H1 (cell line): ENCODE measurements around the gene CDH15. TPM values are rescaled to one million over a fixed set of nuclear protein-coding genes. Genes with fewer than 3 reads are reported as not detected.

Experiments
- CTCF ChIA-PET: fragments of 300-600 bp; sonication (Branson Sonifier 250); formaldehyde crosslinking; loops from one replicate; lab custom pipeline; 2021; ENCODE audit not compliant: partially characterized antibody; lab: Charles Lee
- POLR2A ChIA-PET: fragments of 300-600 bp; sonication (Branson Sonifier 250); formaldehyde crosslinking; loops from one replicate; lab custom pipeline; 2021; ENCODE audit warnings: inconsistent platforms; ENCODE audit not compliant: partially characterized antibody; lab: Charles Lee
- DNase-seq, 2 experiments: peaks; one replicate each; pipeline versions ENCODE4 v3.0.0 to v3.0.0-alpha.2; 2010 to 2022; ENCODE audit warnings: low spot score in 2 of 2, low read depth in 1 of 2, mixed read lengths in 1 of 2
- FAIRE-seq: peaks from 2 replicates; lab custom pipeline; 2011; peaks lifted over from hg19 to GRCh38; lab: Jason Lieb, UNC
- H2AFZ ChIP-seq: 2 replicates; pipeline ENCODE4 v1.8.1; 2012; ENCODE audit warnings: low read length, inconsistent platforms
- H2AK5ac ChIP-seq: 2 replicates; pipeline ENCODE4 v1.6.1; 2013; ENCODE audit warnings: low read depth, low read length
- H2BK120ac ChIP-seq: replicated peaks from 2 replicates; pipeline ENCODE3; 2013; ENCODE audit warnings: low read depth, low read length, inconsistent platforms
- H2BK12ac ChIP-seq: 2 replicates; pipeline ENCODE4 v1.6.1; 2013; ENCODE audit warnings: low read depth, low read length
- H2BK15ac ChIP-seq: 2 replicates; pipeline ENCODE4 v1.6.1; 2013; ENCODE audit warnings: low read length
- H2BK20ac ChIP-seq: 2 replicates; pipeline ENCODE4 v1.6.1; 2013; ENCODE audit warnings: low read length
- H2BK5ac ChIP-seq: 2 replicates; pipeline ENCODE4 v1.6.1; 2013; ENCODE audit warnings: low read depth, low read length
- H3K14ac ChIP-seq: 2 replicates; pipeline ENCODE4 v1.6.1; 2013; ENCODE audit warnings: inconsistent platforms; ENCODE audit not compliant: insufficient read length
- H3K18ac ChIP-seq: 2 replicates; pipeline ENCODE4 v1.6.1; 2013; ENCODE audit warnings: low read length; ENCODE audit errors: extremely low read depth
- H3K23ac ChIP-seq: 2 replicates; pipeline ENCODE4 v1.6.1; 2013; ENCODE audit warnings: inconsistent platforms; ENCODE audit not compliant: insufficient read length
- H3K23me2 ChIP-seq: 2 replicates; pipeline ENCODE4 v1.6.1; 2013; ENCODE audit warnings: low read depth, low read length
- H3K27ac ChIP-seq: 2 replicates; pipeline ENCODE4 v1.6.1; 2011; ENCODE audit warnings: low read depth, low read length, inconsistent platforms
- H3K27me3 ChIP-seq, 4 experiments: replicated peaks in 1 of 4; 1 replicate in 1 of 4; 2 replicates in 3 of 4; pipeline versions ENCODE4 v1.6.1 to v1.8.1; 2011 to 2013; ENCODE audit warnings: low read length in 3 of 4, mild to moderate bottlenecking in 3 of 4, inconsistent platforms in 2 of 4, mixed read lengths in 2 of 4, moderate library complexity in 1 of 4; ENCODE audit not compliant: control insufficient read depth in 3 of 4, insufficient read depth in 3 of 4; ENCODE audit errors: extremely low read depth in 1 of 4
- H3K36me3 ChIP-seq, 4 experiments: 2 replicates each; pipeline versions ENCODE4 v1.6.1 to v1.8.1; 2011 to 2013; ENCODE audit warnings: mild to moderate bottlenecking in 4 of 4, low read length in 3 of 4, moderate library complexity in 2 of 4, control low read depth in 1 of 4, inconsistent platforms in 1 of 4; ENCODE audit not compliant: insufficient read depth in 4 of 4, control insufficient read depth in 2 of 4
- H3K4ac ChIP-seq: replicated peaks from 2 replicates; pipeline ENCODE3; 2013; ENCODE audit warnings: low read length, low read depth, mixed read lengths, inconsistent platforms; ENCODE audit not compliant: insufficient read length
- H3K4me1 ChIP-seq, 4 experiments: replicated peaks in 1 of 4; 1 replicate in 1 of 4; 2 replicates in 3 of 4; pipeline versions ENCODE4 v1.6.1 to v1.8.1; 2011 to 2013; ENCODE audit warnings: low read length in 3 of 4, inconsistent platforms in 2 of 4, mixed read lengths in 1 of 4; ENCODE audit not compliant: insufficient read depth in 4 of 4, control insufficient read depth in 3 of 4
- H3K4me2 ChIP-seq, 2 experiments: 2 replicates each; pipeline versions ENCODE4 v1.6.1 to v1.8.1; 2011 to 2013; ENCODE audit warnings: low read depth in 2 of 2, low read length in 2 of 2, control low read depth in 1 of 2, inconsistent platforms in 1 of 2, mild to moderate bottlenecking in 1 of 2; ENCODE audit not compliant: insufficient read depth in 1 of 2
- H3K4me3 ChIP-seq, 4 experiments: fragments of 200-600, 300-600 bp in 1 of 4; sonication (generic), shearing (Covaris generic), sonication (Bioruptor Twin) in 1 of 4; 2 replicates each; pipeline versions ENCODE4 v1.5.1 to v1.8.1; 2011 to 2016; ENCODE audit warnings: low read length in 4 of 4, low read depth in 3 of 4, control low read depth in 2 of 4, inconsistent platforms in 2 of 4, mild to moderate bottlenecking in 2 of 4, mixed read lengths in 1 of 4, moderate library complexity in 1 of 4; ENCODE audit not compliant: insufficient read depth in 2 of 4; ENCODE audit errors: extremely low read depth in 1 of 4
- H3K56ac ChIP-seq: replicated peaks from 2 replicates; pipeline ENCODE3; 2013; ENCODE audit warnings: low read depth, mild to moderate bottlenecking, mixed read lengths, low read length, inconsistent platforms; ENCODE audit not compliant: insufficient read length
- H3K79me1 ChIP-seq: 2 replicates; pipeline ENCODE4 v1.6.1; 2013; ENCODE audit warnings: low read depth, low read length, control low read depth
- H3K79me2 ChIP-seq, 2 experiments: 2 replicates each; pipeline versions ENCODE4 v1.6.1 to v1.8.1; 2012 to 2013; ENCODE audit warnings: low read length in 2 of 2, mild to moderate bottlenecking in 2 of 2, inconsistent platforms in 1 of 2; ENCODE audit not compliant: insufficient read depth in 2 of 2, control insufficient read depth in 1 of 2
- H3K9ac ChIP-seq, 4 experiments: replicated peaks in 1 of 4; 1 replicate in 1 of 4; 2 replicates in 3 of 4; pipeline versions ENCODE4 v1.6.1 to v1.8.1; 2011 to 2013; ENCODE audit warnings: low read depth in 3 of 4, low read length in 3 of 4, control low read depth in 2 of 4, mild to moderate bottlenecking in 2 of 4, moderate library complexity in 2 of 4, inconsistent platforms in 1 of 4; ENCODE audit errors: extremely low read depth in 1 of 4
- H3K9me3 ChIP-seq, 2 experiments: 2 replicates each; pipeline versions ENCODE4 v1.6.1 to v1.8.1; 2012 to 2013; ENCODE audit warnings: mild to moderate bottlenecking in 2 of 2, moderate library complexity in 2 of 2, control low read depth in 1 of 2, inconsistent platforms in 1 of 2, low read depth in 1 of 2, low read length in 1 of 2, mixed read lengths in 1 of 2; ENCODE audit not compliant: insufficient read depth in 2 of 2
- H4K20me1 ChIP-seq, 2 experiments: replicated peaks in 1 of 2; 2 replicates each; pipeline versions ENCODE3 to v1.8.1; 2011 to 2013; ENCODE audit warnings: inconsistent platforms in 2 of 2, low read length in 2 of 2, mild to moderate bottlenecking in 1 of 2; ENCODE audit not compliant: insufficient read depth in 2 of 2, control insufficient read depth in 1 of 2
- H4K5ac ChIP-seq: 2 replicates; pipeline ENCODE4 v1.6.1; 2013; ENCODE audit warnings: low read length, low read depth, mixed read lengths, inconsistent platforms; ENCODE audit not compliant: insufficient read length
- H4K8ac ChIP-seq: 2 replicates; pipeline ENCODE4 v1.8.0; 2013; ENCODE audit warnings: mild to moderate bottlenecking, moderate library complexity, low read length, inconsistent platforms; ENCODE audit not compliant: insufficient read depth; ENCODE audit errors: extremely low read depth
- H4K91ac ChIP-seq: replicated peaks from 2 replicates; pipeline ENCODE3; 2013; ENCODE audit warnings: low read length, mixed read lengths, inconsistent platforms; ENCODE audit not compliant: insufficient read length
- GTF2F1 ChIP-seq: IDR thresholded peaks from 2 replicates; pipeline ENCODE4 v1.6.1; 2012; ENCODE audit warnings: low read depth, low read length, improper control_type of control experiment, borderline replicate concordance
- WGBS, 2 experiments: shearing (Covaris generic) in 1 of 2; methylation state at CpG; one replicate each; pipeline versions ENCODE4 v1.1.6 to v1.1.7; 2013 to 2015; ENCODE audit warnings: low lambda C conversion rate in 2 of 2, mixed read lengths in 2 of 2, inconsistent platforms in 1 of 2, low coverage in 1 of 2, missing lambda C conversion rate in 1 of 2; ENCODE audit not compliant: insufficient replicate concordance in 2 of 2, insufficient coverage in 1 of 2, insufficient read length in 1 of 2; ENCODE audit errors: extremely low coverage in 1 of 2, missing lambda C conversion rate in 1 of 2; 5-methylcytosine and 5-hydroxymethylcytosine counted together
- polyA plus RNA-seq, 7 experiments: library from polyadenylated mRNA; depleted of rRNA in 3 of 7; stranded (reverse) in 5 of 7; unstranded in 2 of 7; fragments of >200 nt in 5 of 7; fragments of 200-250 nt in 2 of 7; gene quantifications; 1 replicate in 5 of 7; 2 replicates in 1 of 7; 4 replicates in 1 of 7; pipeline versions ENCODE4 v1.2.1 to v1.2.3, GENCODE V29; 2011 to 2013; ENCODE audit warnings: missing spikeins in 2 of 7, mixed read lengths in 2 of 7
- total RNA-seq: library from RNA; stranded (reverse); fragmentation: NEBNext Ultra II Directional; extraction: Animal tissue kit (Norgen Biotek cat#: 25700); gene quantifications from 2 replicates; pipeline ENCODE4 v1.2.1, GENCODE V29; 2021

The CDH15 gene
- total and polyA plus RNA-seq, 2 of the 8 experiments (the other 6 are each of a cell fraction or from before 2014, with no cell fraction given), result 0.50 to 0.82 TPM

DNA sequence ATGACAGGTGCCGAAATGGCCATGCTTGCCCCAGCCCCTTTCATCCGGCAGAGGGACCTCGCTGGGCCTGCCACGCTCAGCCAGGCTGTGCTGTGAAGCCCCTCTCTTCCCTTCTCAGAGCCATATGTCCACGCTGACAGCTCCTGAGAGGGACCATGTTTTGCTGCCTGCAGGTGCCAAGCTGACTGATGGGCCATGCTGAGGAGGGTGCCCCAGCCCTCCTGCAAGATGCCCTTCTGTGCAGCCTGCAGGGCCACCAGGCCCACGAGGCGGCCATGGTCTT lies 33.1 kb upstream of the CDH15 start:
- no peaks in the 10 kb centered on the region; a peak in 1 of 7 replicates for H3K27me3 ChIP-seq
- ChIA-PET POLR2A (no interaction called here), CTCF (interaction anchor here (1.4 kb wide), 2 partner anchors 15 to 28 kb away, joined by 3 to 4 read pairs; no protein-coding TSS in a partner anchor)
- H2BK20ac ChIP-seq, result no peak overlapping the region
- H2BK120ac ChIP-seq, result no peak overlapping the region
- H3K4me1 ChIP-seq, result no peaks in the 10 kb centered on the region
- no peak overlapping the region for H3K4ac ChIP-seq
- no peak overlapping the region for H4K5ac ChIP-seq
- H2AK5ac ChIP-seq, result no peak overlapping the region
- H3K23ac ChIP-seq, result no peak overlapping the region
- no peak overlapping the region for H2AFZ ChIP-seq
- H3K4me3 ChIP-seq, result no peak overlapping the region
- H4K20me1 ChIP-seq, result peaks cover 0 to 9% of the 10 kb centered on the region in 2 experiments
- no peaks in the 10 kb centered on the region for H3K9me3 ChIP-seq
- no peak overlapping the region for H3K56ac ChIP-seq
- peaks cover 0 to 13% (median 7%) of the 10 kb centered on the region in 4 experiments; a peak in 4 of 8 replicates for H3K36me3 ChIP-seq
- H3K18ac ChIP-seq, result no peak overlapping the region
- H3K23me2 ChIP-seq, result no peaks in the 10 kb centered on the region
- H2BK15ac ChIP-seq, result no peak overlapping the region
- H3K27ac ChIP-seq, result no peak overlapping the region
- no peaks in the 10 kb centered on the region for H3K79me2 ChIP-seq
- no peak overlapping the region for H4K8ac ChIP-seq
- H3K9ac ChIP-seq, result no peak overlapping the region
- no peak overlapping the region for H4K91ac ChIP-seq
- H3K14ac ChIP-seq, result no peak overlapping the region
- no peak overlapping the region for H3K4me2 ChIP-seq
- FAIRE-seq (no peak), DNase-seq (no peak)
- WGBS, 2 experiments, result 89% methylated on average over 7 of the region's 7 CpGs; no CpG with 5 or more reads in 1 of the 2 experiments
- no peak overlapping the region for H2BK5ac ChIP-seq
- no peak for TF ChIP-seq GTF2F1
- H3K79me1 ChIP-seq, result no peaks in the 10 kb centered on the region
- no peak overlapping the region for H2BK12ac ChIP-seq
